ENCODE measurements around the gene ARFGEF2. TPM values are rescaled to one million over a fixed set of nuclear protein-coding genes. Genes with fewer than 3 reads are reported as not detected.

The ARFGEF2 gene
- total RNA-seq, 2 donors from 2014 or later, result 29.8 to 31.5 TPM

Other genes starting within 250 kb of the ARFGEF2 start
- 100 to 1,000 TPM; 132 to 167 TPM for gene PREX1, start 93.7 kb upstream of the ARFGEF2 start, total RNA-seq
- gene CSE1L, start 124.6 kb downstream of the ARFGEF2 start, total RNA-seq, result 100 to 1,000 TPM in 1 of 2 donors, 10 to 100 TPM in 1; 69.1 to 108 TPM

Data from natural killer cell treated with Interleukin-12 subunit alpha and Interleukin-12 subunit beta and Interleukin-15 and Interleukin-18, amount 100 ng/mL, for 72 hours (primary cell).